Esophagus (tissue), 2 donors: ENCODE results near the gene RBFOX1. TPM values are rescaled to one million over a fixed set of nuclear protein-coding genes. Genes with fewer than 3 reads are reported as not detected.

Source experiments
- H3K27ac ChIP-seq, 2 donors: one replicate each; pipeline ENCODE4 v1.5.1; 2013; ENCODE audit warnings: low read depth in 2 of 2, mild to moderate bottlenecking in 2 of 2, inconsistent platforms in 1 of 2, low read length in 1 of 2, moderate library complexity in 1 of 2
- H3K27me3 ChIP-seq, 2 donors: one replicate each; pipeline ENCODE4 v1.6.1; 2013; ENCODE audit warnings: low read length in 2 of 2, control low read depth in 1 of 2, mild to moderate bottlenecking in 1 of 2; ENCODE audit not compliant: insufficient read depth in 2 of 2, control insufficient read depth in 1 of 2
- H3K36me3 ChIP-seq, 2 donors: one replicate each; pipeline ENCODE4 v1.6.1; 2013; ENCODE audit warnings: low read length in 1 of 2; ENCODE audit not compliant: control insufficient read depth in 2 of 2, insufficient read depth in 2 of 2
- H3K4me1 ChIP-seq, 2 donors: one replicate each; pipeline ENCODE4 v1.6.1; 2013; ENCODE audit warnings: low read length in 1 of 2; ENCODE audit not compliant: control insufficient read depth in 2 of 2, insufficient read depth in 2 of 2
- H3K4me3 ChIP-seq, 2 donors: one replicate each; pipeline ENCODE4 v1.5.1; 2013; ENCODE audit warnings: low read length in 2 of 2, mild to moderate bottlenecking in 2 of 2, low read depth in 1 of 2, moderate library complexity in 1 of 2
- H3K9me3 ChIP-seq, 2 donors: one replicate each; pipeline ENCODE4 v1.6.1; 2013; ENCODE audit warnings: mild to moderate bottlenecking in 2 of 2, low read depth in 1 of 2, low read length in 1 of 2, moderate library complexity in 1 of 2; ENCODE audit not compliant: control insufficient read depth in 2 of 2, insufficient read depth in 1 of 2
- WGBS, 2 donors: extraction: QIAGEN DNeasy Blood & Tissue Kit; methylation state at CpG; one replicate each; pipeline ENCODE4 v1.1.7; 2013; 5-methylcytosine and 5-hydroxymethylcytosine counted together
- polyA plus RNA-seq, 2 donors: library from polyadenylated mRNA; stranded (reverse); fragments of 200-250 nt; gene quantifications; one replicate each; pipeline ENCODE4 v1.2.3, GENCODE V29; 2013
- donor health status: healthy with polysubstance abuse.
- donor health status: Bipolar disorder and iron deficiency.

RBFOX1 gene
- polyA plus RNA-seq, 2 donors: 0.01 to 0.16 TPM

DNA sequence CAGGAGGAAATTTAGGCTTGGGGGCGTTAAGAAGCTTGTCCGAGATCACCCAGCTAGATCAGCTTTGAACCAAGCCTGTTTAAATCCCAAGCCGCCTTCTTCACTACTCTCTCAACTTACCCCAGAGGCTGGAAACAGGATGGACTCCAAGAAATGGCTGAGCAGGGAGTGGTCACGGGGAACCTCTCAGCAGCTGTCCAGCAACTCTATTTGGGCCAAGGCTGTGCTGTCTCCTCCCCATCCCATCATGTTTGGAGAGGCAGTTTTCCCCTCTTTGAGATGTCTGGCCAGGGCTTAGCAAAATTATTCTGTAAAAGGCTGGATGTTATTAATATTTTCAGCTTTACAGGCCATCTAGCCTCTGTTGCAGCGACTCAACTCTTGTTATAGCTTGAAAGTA is 305.7 kb downstream of the RBFOX1 start:
- 75 to 76% methylated on average over 5 of the region's 5 CpGs for WGBS, 2 donors
- H3K27me3 ChIP-seq: no peaks in the 10 kb centered on the region

DNA sequence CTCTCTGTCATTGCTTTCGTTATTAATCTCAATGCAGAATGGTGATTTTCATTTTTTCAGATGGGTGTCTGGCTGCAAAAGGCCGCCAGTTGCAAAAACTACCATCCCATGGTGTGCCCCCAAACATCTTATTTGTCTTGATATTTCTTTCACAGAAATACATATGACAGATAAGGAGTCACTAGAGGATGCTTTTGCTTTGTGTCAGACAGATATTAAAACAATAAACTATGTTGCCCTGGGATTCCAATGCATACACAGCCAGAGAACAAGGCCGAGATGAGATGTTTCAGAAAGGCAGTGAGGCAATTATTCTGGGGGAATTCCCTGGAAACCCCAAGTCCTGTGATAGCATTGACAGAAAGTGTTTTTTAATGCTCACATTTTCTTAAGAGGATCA is 307.7 kb downstream of the RBFOX1 start:
- WGBS, 2 donors: 58 to 66% methylated on average over 3 of the region's 3 CpGs

More for the DNA sequence above, 305.7 kb downstream of the RBFOX1 start:
- no peaks in the 10 kb centered on the region for H3K9me3 ChIP-seq
- no peaks in the 10 kb centered on the region for H3K4me1 ChIP-seq
- H3K4me3 ChIP-seq: no peak overlapping the region
- no peak overlapping the region for H3K27ac ChIP-seq
- no peaks in the 10 kb centered on the region for H3K36me3 ChIP-seq

DNA sequence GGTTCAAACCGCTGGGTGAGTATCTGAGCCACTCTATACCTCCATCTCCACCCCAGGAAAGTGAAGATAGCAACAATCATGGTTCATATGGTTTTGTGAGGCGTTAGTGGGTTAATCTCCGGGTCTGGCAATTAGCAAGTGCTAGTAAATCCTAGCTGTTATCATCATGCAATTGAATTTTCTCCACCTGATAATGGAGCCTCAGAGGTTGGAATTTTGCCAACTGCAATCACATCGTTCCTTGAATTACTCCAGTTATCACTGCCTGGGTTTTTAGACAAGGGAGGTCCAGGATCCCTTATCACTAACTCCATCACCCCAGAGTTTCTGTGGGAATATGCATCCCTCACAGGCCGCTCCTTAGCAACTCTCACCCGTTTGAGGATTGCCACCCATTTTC is 311.5 kb downstream of the RBFOX1 start:
- Histone ChIP-seq H3K36me3 (no peaks in the 10 kb centered on the region), H3K27ac (no peak overlapping the region), H3K9me3 (no peaks in the 10 kb centered on the region), H3K4me3 (no peak overlapping the region), H3K4me1 (no peaks in the 10 kb centered on the region), H3K27me3 (no peaks in the 10 kb centered on the region)
- 48 to 67% methylated on average over 6 of the region's 6 CpGs for WGBS, 2 donors

More for the DNA sequence above, 307.7 kb downstream of the RBFOX1 start:
- Histone ChIP-seq H3K36me3 (no peaks in the 10 kb centered on the region), H3K27ac (no peak overlapping the region), H3K4me3 (no peak overlapping the region), H3K4me1 (no peaks in the 10 kb centered on the region), H3K27me3 (no peaks in the 10 kb centered on the region), H3K9me3 (no peaks in the 10 kb centered on the region)

DNA sequence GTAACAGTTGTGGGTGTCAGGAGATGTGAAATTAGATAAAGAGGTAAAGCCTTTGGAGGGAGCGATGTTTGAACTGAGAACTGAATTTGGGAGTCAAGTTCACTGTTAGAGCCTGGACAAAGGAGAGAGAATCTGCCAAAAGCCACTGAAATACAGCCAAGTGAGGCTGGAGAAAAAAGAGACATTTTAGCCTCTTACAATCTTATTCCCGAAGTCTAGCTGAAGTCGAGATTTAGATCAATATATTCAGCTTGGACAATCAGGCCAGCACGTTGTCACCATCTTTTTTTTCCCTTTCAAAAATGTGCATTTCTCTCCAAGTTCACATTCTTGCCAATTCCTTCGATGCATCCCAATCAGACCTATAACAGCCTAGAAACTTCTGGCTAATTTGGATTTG is 312.2 kb downstream of the RBFOX1 start:
- no peaks in the 10 kb centered on the region for H3K36me3 ChIP-seq
- no peak overlapping the region for H3K27ac ChIP-seq
- H3K4me1 ChIP-seq: no peaks in the 10 kb centered on the region
- WGBS, 2 donors: 56 to 76% methylated on average over 5 of the region's 5 CpGs
- H3K4me3 ChIP-seq: no peak overlapping the region
- H3K27me3 ChIP-seq: no peaks in the 10 kb centered on the region
- H3K9me3 ChIP-seq: peaks cover 0 to 3% of the 10 kb centered on the region in 2 donors

DNA sequence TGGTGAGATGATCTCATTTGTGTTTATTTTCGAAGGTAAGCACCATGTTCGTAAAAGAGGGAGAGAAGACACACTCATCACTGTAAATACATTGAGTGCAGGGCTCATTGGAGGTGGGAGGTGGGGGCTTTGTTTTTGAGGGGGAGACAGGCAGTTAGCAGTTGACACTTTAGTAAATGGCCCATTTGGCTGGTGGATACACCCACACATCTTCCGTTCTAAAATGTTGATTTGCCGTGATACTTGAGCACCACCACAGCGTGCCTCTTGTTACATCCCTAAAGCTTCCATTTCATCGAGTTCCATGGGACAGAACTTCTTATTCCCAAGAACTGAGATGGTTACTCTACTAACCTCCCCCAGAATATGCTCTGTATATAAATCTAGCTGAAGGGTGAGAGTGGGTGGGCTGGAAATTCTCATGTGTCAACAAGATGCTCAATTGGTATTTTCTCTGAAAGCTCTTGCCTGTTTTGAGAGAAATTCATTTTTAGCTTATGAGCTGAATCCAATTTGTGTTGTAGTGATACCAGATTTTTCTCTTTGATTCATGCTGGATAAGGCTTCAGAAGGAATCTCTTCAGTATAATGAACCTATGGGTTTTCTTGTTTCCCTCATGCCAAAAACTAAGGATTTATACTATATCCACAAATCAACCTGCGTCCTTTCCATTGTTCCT is 314.3 kb downstream of the RBFOX1 start:
- Histone ChIP-seq H3K4me1 (no peaks in the 10 kb centered on the region), H3K27ac (no peak overlapping the region), H3K27me3 (no peaks in the 10 kb centered on the region), H3K9me3 (peaks cover 0 to 3% of the 10 kb centered on the region in 2 donors), H3K36me3 (no peaks in the 10 kb centered on the region), H3K4me3 (no peak overlapping the region)
- WGBS, 2 donors: 64 to 74% methylated on average over 7 of the region's 7 CpGs

DNA sequence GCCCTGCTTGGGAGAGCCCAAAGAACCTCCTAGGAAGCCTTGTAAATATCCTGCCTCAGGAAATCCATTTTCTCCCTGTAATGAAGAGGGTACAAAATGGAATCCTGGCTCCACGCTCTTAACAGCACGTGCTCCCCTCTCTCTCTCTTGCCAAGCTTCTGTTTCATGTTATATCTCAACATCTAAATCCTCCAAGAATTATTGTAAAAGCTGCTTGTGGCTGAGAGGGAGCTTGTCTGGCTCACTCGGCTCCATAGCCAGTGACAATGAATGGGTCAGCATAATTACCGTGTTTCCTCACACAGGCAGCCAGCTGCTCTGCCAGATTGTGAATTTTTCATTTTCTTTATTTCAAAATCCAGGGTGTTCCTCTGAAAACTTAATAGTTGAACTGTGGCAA is 317.8 kb downstream of the RBFOX1 start:
- Histone ChIP-seq H3K4me1 (peaks cover 0 to 3% of the 10 kb centered on the region in 2 donors), H3K27ac (no peak overlapping the region), H3K36me3 (no peaks in the 10 kb centered on the region), H3K9me3 (peaks cover 0 to 3% of the 10 kb centered on the region in 2 donors), H3K4me3 (no peak overlapping the region), H3K27me3 (no peaks in the 10 kb centered on the region)
- WGBS, 2 donors: 57 to 66% methylated on average over 4 of the region's 4 CpGs

DNA sequence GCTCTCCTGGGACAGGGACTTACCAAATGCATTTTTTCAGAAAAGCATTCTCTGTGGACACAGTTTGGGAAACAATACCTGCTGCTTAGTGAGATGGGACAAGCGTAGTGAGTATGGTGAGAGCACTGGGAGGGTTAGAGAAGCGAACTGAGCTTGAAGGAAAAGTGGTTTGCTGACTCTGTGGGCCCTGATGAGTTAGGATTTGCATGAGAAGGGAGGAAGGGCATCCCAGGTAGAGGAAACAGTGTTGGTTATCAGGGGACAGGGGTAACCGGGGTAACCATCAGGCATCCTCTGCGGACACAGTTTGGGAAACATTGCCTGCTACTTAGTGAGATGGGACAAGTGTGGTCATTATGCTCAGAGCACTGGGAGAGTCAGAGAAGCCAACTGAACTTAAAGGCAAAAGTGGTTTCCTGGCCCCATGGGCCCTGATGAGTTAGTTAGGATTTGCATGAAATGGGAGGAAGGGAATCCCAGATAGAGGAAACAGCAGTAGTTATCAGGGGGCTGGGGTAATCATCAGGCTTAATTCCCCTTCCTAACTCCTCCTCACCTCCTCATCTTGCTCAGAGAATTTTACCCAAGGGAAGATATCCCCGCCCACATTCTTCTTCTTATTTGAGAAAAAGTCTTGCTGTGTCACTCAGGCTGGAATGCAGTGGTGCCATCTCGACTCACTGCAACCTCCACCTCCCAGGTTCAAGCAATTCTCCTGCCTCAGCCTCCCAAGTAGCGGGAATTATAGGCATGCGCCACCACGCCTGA is 319.3 kb downstream of the RBFOX1 start:
- no peaks in the 10 kb centered on the region for H3K36me3 ChIP-seq
- H3K4me1 ChIP-seq: peaks cover 0 to 3% of the 10 kb centered on the region in 2 donors
- peaks cover 0 to 3% of the 10 kb centered on the region in 2 donors for H3K9me3 ChIP-seq
- no peak overlapping the region for H3K4me3 ChIP-seq
- WGBS, 2 donors: 81 to 88% methylated on average over 9 of the region's 9 CpGs
- no peak overlapping the region for H3K27ac ChIP-seq
- H3K27me3 ChIP-seq: no peaks in the 10 kb centered on the region

DNA sequence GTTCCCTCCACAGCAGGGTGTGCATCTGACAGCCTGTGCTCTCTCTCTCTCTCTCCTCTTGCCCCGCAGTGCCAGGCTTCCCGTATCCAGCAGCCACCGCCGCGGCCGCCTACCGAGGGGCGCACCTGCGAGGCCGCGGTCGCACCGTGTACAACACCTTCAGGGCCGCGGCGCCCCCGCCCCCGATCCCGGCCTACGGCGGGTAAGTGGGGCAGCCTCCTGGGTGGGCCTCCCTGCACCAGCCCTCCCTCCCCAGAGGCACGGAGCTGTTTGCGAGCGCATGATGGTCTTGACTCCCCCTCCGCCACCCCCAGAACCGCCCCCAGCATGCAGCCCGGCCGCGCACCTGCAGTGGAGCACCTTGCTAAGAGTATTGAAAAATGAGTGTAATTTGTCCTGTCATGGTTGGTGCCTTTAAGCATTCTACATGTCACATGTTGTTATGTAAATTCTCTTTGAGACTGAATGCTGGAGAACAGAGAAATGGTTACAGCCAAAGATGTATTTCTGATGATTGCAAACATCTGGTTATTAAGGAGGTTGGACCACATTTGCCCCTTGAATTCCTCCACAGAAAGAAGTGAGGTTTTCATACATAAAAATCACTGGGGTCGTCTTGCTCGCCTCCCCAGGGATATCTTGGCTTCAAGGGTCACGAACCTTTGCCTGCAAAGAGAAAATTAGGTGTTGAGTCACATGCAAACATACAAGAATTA is 321.3 kb downstream of the RBFOX1 start:
- Histone ChIP-seq H3K9me3 (peaks cover 0 to 3% of the 10 kb centered on the region in 2 donors), H3K27ac (no peak overlapping the region), H3K36me3 (no peaks in the 10 kb centered on the region), H3K27me3 (no peaks in the 10 kb centered on the region), H3K4me1 (peaks cover 0 to 3% of the 10 kb centered on the region in 2 donors), H3K4me3 (no peak overlapping the region)
- 73 to 84% methylated on average over 21 to 32 of the region's 32 CpGs for WGBS, 2 donors

DNA sequence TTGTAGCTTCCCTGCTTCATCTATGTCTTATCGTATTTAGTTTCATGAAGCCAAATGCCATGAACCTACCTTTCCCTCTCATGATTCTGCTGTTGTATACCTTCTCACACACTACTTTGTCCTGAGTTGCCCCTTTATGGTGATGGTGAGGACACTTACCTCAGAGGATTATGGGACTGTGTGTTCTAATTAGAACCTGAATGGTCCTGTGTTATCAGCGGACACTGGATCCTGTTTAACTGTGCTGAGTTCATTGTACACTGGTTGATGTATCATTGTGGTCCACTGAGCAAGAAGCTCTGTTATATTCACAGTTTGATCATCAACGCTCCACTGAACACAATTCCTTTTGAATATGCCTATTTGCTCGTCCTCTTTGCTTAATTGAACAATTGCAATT is 343.0 kb downstream of the RBFOX1 start:
- H3K4me3 ChIP-seq: no peak overlapping the region
- H3K9me3 ChIP-seq: no peaks in the 10 kb centered on the region
- WGBS, 2 donors: 83 to 86% methylated on average over 4 of the region's 4 CpGs
- H3K27me3 ChIP-seq: no peaks in the 10 kb centered on the region
- no peak overlapping the region for H3K27ac ChIP-seq
- H3K4me1 ChIP-seq: no peaks in the 10 kb centered on the region
- H3K36me3 ChIP-seq: no peaks in the 10 kb centered on the region
